SU-DHL-6 (cell line): ENCODE results near the gene RNF8.

Experiments used
- H2AFZ ChIP-seq: fragments of 200-600 bp; sonication (generic); 2 replicates; pipeline ENCODE4 v1.6.1; 2014; ENCODE audit warnings: low read depth, mild to moderate bottlenecking, moderate library complexity, mixed read lengths, antibody characterized with exemption, low read length; ENCODE audit not compliant: severe bottlenecking
- H3F3A ChIP-seq: fragments of 200-600 bp; shearing (Covaris generic); 2 replicates; pipeline ENCODE4 v1.6.0; 2016; ENCODE audit warnings: antibody characterized with exemption, mild to moderate bottlenecking; ENCODE audit not compliant: insufficient read depth
- H3K27ac ChIP-seq: fragments of 200-600 bp; sonication (generic); 2 replicates; pipeline ENCODE4 v1.5.1; 2016; ENCODE audit warnings: low read depth, mild to moderate bottlenecking, low read length, moderate library complexity, mixed read lengths
- H3K27me3 ChIP-seq: fragments of 200-600 bp; sonication (generic), shearing (Covaris generic); 2 replicates; pipeline ENCODE4 v1.6.0; 2014; ENCODE audit warnings: mild to moderate bottlenecking, low read length
- H3K36me3 ChIP-seq: fragments of 200-600 bp; sonication (generic); 2 replicates; pipeline ENCODE4 v1.6.1; 2014; ENCODE audit warnings: mild to moderate bottlenecking, low read length, mixed read lengths
- H3K4me2 ChIP-seq: fragments of 300-600, 200-600 bp; shearing (Covaris generic), sonication (generic); 2 replicates; pipeline ENCODE4 v1.6.0; 2014; ENCODE audit warnings: low read length, low read depth, mild to moderate bottlenecking; ENCODE audit not compliant: poor library complexity, severe bottlenecking
- H3K4me3 ChIP-seq: fragments of 200-600 bp; sonication (generic); 2 replicates; pipeline ENCODE4 v1.5.1; 2014; ENCODE audit warnings: antibody characterized with exemption, low read length, mild to moderate bottlenecking, mixed read lengths; ENCODE audit not compliant: insufficient read depth, poor library complexity, severe bottlenecking
- H3K79me2 ChIP-seq: fragments of 200-600 bp; sonication (generic); 2 replicates; pipeline ENCODE4 v1.6.1; 2014; ENCODE audit warnings: mild to moderate bottlenecking, low read length, moderate library complexity; ENCODE audit not compliant: insufficient read depth
- H3K9ac ChIP-seq: fragments of 200-600 bp; sonication (generic); 2 replicates; pipeline ENCODE4 v1.7.0; 2014; ENCODE audit warnings: mild to moderate bottlenecking, low read length
- H3K9me2 ChIP-seq: fragments of 200-600 bp; sonication (generic); replicated peaks from 2 replicates; pipeline ENCODE4 v1.6.1; 2014; ENCODE audit warnings: low read length; ENCODE audit not compliant: insufficient read depth
- H3K9me3 ChIP-seq: fragments of 200-600 bp; sonication (generic); 2 replicates; pipeline ENCODE4 v1.6.1; 2014; ENCODE audit warnings: low read length, mixed read lengths; ENCODE audit not compliant: insufficient read depth
- H4K20me1 ChIP-seq: fragments of 200-600 bp; sonication (generic); 2 replicates; pipeline ENCODE4 v1.6.1; 2014; ENCODE audit warnings: low read depth, mild to moderate bottlenecking, antibody characterized with exemption, low read length, moderate library complexity, mixed read lengths
- CTCF ChIP-seq: fragments of 200-600 bp; sonication (generic); IDR thresholded peaks from one replicate; pipeline ENCODE4 v1.5.1; 2017; ENCODE audit warnings: antibody characterized with exemption, mild to moderate bottlenecking, low read length, moderate library complexity; ENCODE audit not compliant: insufficient read depth, poor library complexity, severe bottlenecking
- EZH2phosphoT487 ChIP-seq: fragments of 200-600 bp; sonication (generic), shearing (Covaris generic); conservative IDR thresholded peaks from 2 replicates; pipeline ENCODE4 v1.6.1; 2018; ENCODE audit warnings: mild to moderate bottlenecking, antibody characterized with exemption, low read length, moderate library complexity, mixed read lengths

RNF8 gene

GRCh38 chr6:37354526-37355384 is 972 bp downstream of the RNF8 start:
- TF ChIP-seq EZH2phosphoT487 (no peak), CTCF (no peak)
- Histone ChIP-seq H3K27ac (no peak overlapping the region), H4K20me1 (peaks cover 9% of the 10 kb centered on the region), H3K9ac (peak overlapping the region; percentile 80), H3F3A (no peaks in the 10 kb centered on the region), H3K9me2 (no peaks in the 10 kb centered on the region), H3K4me2 (peak overlapping the region; percentile 75), H3K36me3 (no peaks in the 10 kb centered on the region), H3K9me3 (no peaks in the 10 kb centered on the region), H3K27me3 (no peaks in the 10 kb centered on the region), H3K79me2 (peaks cover 56% of the 10 kb centered on the region), H2AFZ (peak overlapping the region; percentile 99), H3K4me3 (peak overlapping the region; percentile 73)

- no peak for TF ChIP-seq CTCF
- no peak for TF ChIP-seq EZH2phosphoT487
- Histone ChIP-seq H3K9ac (no peak overlapping the region), H3K36me3 (no peaks in the 10 kb centered on the region), H3K27me3 (no peaks in the 10 kb centered on the region), H3K4me2 (no peak overlapping the region), H3F3A (no peaks in the 10 kb centered on the region), H3K27ac (no peak overlapping the region), H3K4me3 (no peak overlapping the region), H2AFZ (no peak overlapping the region), H3K9me3 (no peaks in the 10 kb centered on the region), H3K9me2 (no peaks in the 10 kb centered on the region), H3K79me2 (peaks cover 57% of the 10 kb centered on the region), H4K20me1 (peaks cover 9% of the 10 kb centered on the region)
Measured at GRCh38 chr6:37357288-37357687, 3.5 kb downstream of the RNF8 start.

- no peaks in the 10 kb centered on the region for H3K9me3 ChIP-seq
- H2AFZ ChIP-seq: no peak overlapping the region
- no peaks in the 10 kb centered on the region for H3K9me2 ChIP-seq
- peaks cover 9% of the 10 kb centered on the region for H4K20me1 ChIP-seq
- no peak overlapping the region for H3K4me3 ChIP-seq
- H3K36me3 ChIP-seq: no peaks in the 10 kb centered on the region
- TF ChIP-seq CTCF (no peak), EZH2phosphoT487 (no peak)
- H3K27me3 ChIP-seq: no peaks in the 10 kb centered on the region
- no peak overlapping the region for H3K9ac ChIP-seq
- no peak overlapping the region for H3K27ac ChIP-seq
- peaks cover 57% of the 10 kb centered on the region for H3K79me2 ChIP-seq
- H3F3A ChIP-seq: no peaks in the 10 kb centered on the region
- H3K4me2 ChIP-seq: no peak overlapping the region
Measured at GRCh38 chr6:37357860-37358259, 4.1 kb downstream of the RNF8 start.
